ENCODE results near the gene CCDC157. TPM values are rescaled to one million over a fixed set of nuclear protein-coding genes. Genes with fewer than 3 reads are reported as not detected.

CCDC157 gene
- total RNA-seq, result 9.4 TPM

GRCh38 chr22:30356449-30357235 lies at the start of gene CCDC157, which contains the start of gene SF3A1:
Gene CCDC157 (plus strand): TSS chr22:30357007. CDS start chr22:30366001, 8,994 bp downstream.
Gene SF3A1 (minus strand): TSS chr22:30356894. CDS start chr22:30356792, 102 bp downstream.

GRCh38 chr22:30326706-30327362 lies 30.0 kb upstream of the CCDC157 start, which contains the start of gene TBC1D10A:
Gene TBC1D10A (minus strand): TSS chr22:30326941. CDS start chr22:30326881, 60 bp downstream.

GRCh38 chr22:30386960-30387827 lies 30.4 kb downstream of the CCDC157 start, which contains the start of gene RNF215:
Gene RNF215 (minus strand): TSS chr22:30387411. CDS start chr22:30387313, 98 bp downstream.

GRCh38 chr22:30396871-30397655 lies 40.3 kb downstream of the CCDC157 start, which contains the start of gene SEC14L2:
Gene SEC14L2 (plus strand): TSS chr22:30397018. CDS start chr22:30397117, 99 bp downstream.

GRCh38 chr22:30425616-30426387 lies 69.0 kb downstream of the CCDC157 start, which contains the start of gene MTFP1:
Gene MTFP1 (plus strand): TSS chr22:30425768. CDS start chr22:30425880, 112 bp downstream.

Small RNA genes lying within 50 kb of the gene (small RNA-seq; reads per million reads assigned to genes)
- gene AC004832.3 (ENCODE audit: low replicate concordance), result not detected
- not detected for gene RNU6-564P (ENCODE audit: low replicate concordance)

Other genes with a start within 250 kb of the CCDC157 start
- under 0.01 TPM for gene LIF, start 110.2 kb upstream of the CCDC157 start, total RNA-seq
- not detected for gene OSM, start 90.2 kb upstream of the CCDC157 start, total RNA-seq
- gene CASTOR1, start 67.5 kb upstream of the CCDC157 start, total RNA-seq, result 3.8 TPM
- 13.1 TPM for gene TBC1D10A, start 30.1 kb upstream of the CCDC157 start, total RNA-seq
- gene SF3A1, start 113 bp upstream of the CCDC157 start, total RNA-seq, result 47.3 TPM
- 28.5 TPM for gene RNF215, start 30.4 kb downstream of the CCDC157 start, total RNA-seq
- 14.1 TPM for gene SEC14L2, start 40.0 kb downstream of the CCDC157 start, total RNA-seq
- 0.94 TPM for gene MTFP1, start 68.8 kb downstream of the CCDC157 start, total RNA-seq
- not detected for gene SEC14L3, start 115.0 kb downstream of the CCDC157 start, total RNA-seq
- gene SEC14L4, start 148.7 kb downstream of the CCDC157 start, total RNA-seq, result not detected
- gene SEC14L6, start 189.7 kb downstream of the CCDC157 start, total RNA-seq, result 0.31 TPM
- gene GAL3ST1, start 217.7 kb downstream of the CCDC157 start, total RNA-seq, result 1.6 TPM
- 61.7 TPM for gene PES1, start 234.9 kb downstream of the CCDC157 start, total RNA-seq

All from parietal lobe (tissue), 2 donors.